HTR-8/SVneo (cell line): ENCODE results near the gene BMPER.

ENCODE experiments used
- DNase-seq: peaks from one replicate; pipeline ENCODE4 v3.0.0; 2011; ENCODE audit warnings: low spot score, mixed read lengths; ENCODE audit not compliant: insufficient read length
- FAIRE-seq: peaks from 2 replicates; lab custom pipeline; 2011; peaks lifted over from hg19 to GRCh38; lab: Jason Lieb, UNC

BMPER gene

GRCh38 chr7:33905389-33906032 lies at the start of gene BMPER:
Gene BMPER, plus strand, starts transcription at chr7:33905539. Its CDS starts 75 bp downstream, at chr7:33905614.
- DNase-seq (peak; percentile 28), FAIRE-seq (no peak)

- DNase-seq (no peak), FAIRE-seq (no peak)
Measured at GRCh38 chr7:33861947-33862346, 43.4 kb upstream of the BMPER start.

GRCh38 chr7:33862946-33863814 lies 42.2 kb upstream of the BMPER start:
- FAIRE-seq = no peak
- no peak for DNase-seq

- DNase-seq = peak; percentile 29
- no peak for FAIRE-seq
Measured at GRCh38 chr7:33868166-33868565, 37.2 kb upstream of the BMPER start.

GRCh38 chr7:33869176-33869575 lies 36.2 kb upstream of the BMPER start:
- FAIRE-seq (no peak), DNase-seq (no peak)

- DNase-seq = no peak
Measured at GRCh38 chr7:33870120-33870519, 35.2 kb upstream of the BMPER start.

GRCh38 chr7:33872870-33873269 lies 32.5 kb upstream of the BMPER start:
- FAIRE-seq (no peak), DNase-seq (no peak)

More at GRCh38 chr7:33870120-33870519, 35.2 kb upstream of the BMPER start:
- FAIRE-seq = no peak

- FAIRE-seq = no peak
- no peak for DNase-seq
Measured at GRCh38 chr7:33873518-33873917, 31.8 kb upstream of the BMPER start.

GRCh38 chr7:33873981-33874750 lies 31.2 kb upstream of the BMPER start:
- DNase-seq (peak; percentile 41), FAIRE-seq (no peak)

- no peak for FAIRE-seq
- DNase-seq = no peak
Measured at GRCh38 chr7:33874943-33875342, 30.4 kb upstream of the BMPER start.

GRCh38 chr7:33876596-33877274 lies 28.6 kb upstream of the BMPER start:
- no peak for FAIRE-seq
- DNase-seq = no peak

- no peak for DNase-seq
- FAIRE-seq = no peak
Measured at GRCh38 chr7:33880787-33881186, 24.6 kb upstream of the BMPER start.

GRCh38 chr7:33881316-33881715 lies 24.0 kb upstream of the BMPER start:
- DNase-seq (no peak), FAIRE-seq (no peak)

GRCh38 chr7:33882040-33882837 lies 23.1 kb upstream of the BMPER start:
- FAIRE-seq (no peak), DNase-seq (no peak)

- no peak for DNase-seq
- FAIRE-seq = no peak
Measured at GRCh38 chr7:33882950-33883670, 22.2 kb upstream of the BMPER start.

- FAIRE-seq (no peak), DNase-seq (no peak)
Measured at GRCh38 chr7:33883671-33883965, 21.7 kb upstream of the BMPER start.

- DNase-seq (no peak), FAIRE-seq (no peak)
Measured at GRCh38 chr7:33885290-33886148, 19.8 kb upstream of the BMPER start.

GRCh38 chr7:33886149-33886623 lies 19.2 kb upstream of the BMPER start:
- FAIRE-seq (no peak), DNase-seq (peak; percentile 27)
